GM21390 (cell line): ENCODE data around the gene ILF2.

Experiments
- ATAC-seq: cut with Tn5 transposase; IDR thresholded peaks from one replicate; pipeline ENCODE4 v1.9.1; 2021; ENCODE audit not compliant: unreplicated experiment

The ILF2 gene

DNA sequence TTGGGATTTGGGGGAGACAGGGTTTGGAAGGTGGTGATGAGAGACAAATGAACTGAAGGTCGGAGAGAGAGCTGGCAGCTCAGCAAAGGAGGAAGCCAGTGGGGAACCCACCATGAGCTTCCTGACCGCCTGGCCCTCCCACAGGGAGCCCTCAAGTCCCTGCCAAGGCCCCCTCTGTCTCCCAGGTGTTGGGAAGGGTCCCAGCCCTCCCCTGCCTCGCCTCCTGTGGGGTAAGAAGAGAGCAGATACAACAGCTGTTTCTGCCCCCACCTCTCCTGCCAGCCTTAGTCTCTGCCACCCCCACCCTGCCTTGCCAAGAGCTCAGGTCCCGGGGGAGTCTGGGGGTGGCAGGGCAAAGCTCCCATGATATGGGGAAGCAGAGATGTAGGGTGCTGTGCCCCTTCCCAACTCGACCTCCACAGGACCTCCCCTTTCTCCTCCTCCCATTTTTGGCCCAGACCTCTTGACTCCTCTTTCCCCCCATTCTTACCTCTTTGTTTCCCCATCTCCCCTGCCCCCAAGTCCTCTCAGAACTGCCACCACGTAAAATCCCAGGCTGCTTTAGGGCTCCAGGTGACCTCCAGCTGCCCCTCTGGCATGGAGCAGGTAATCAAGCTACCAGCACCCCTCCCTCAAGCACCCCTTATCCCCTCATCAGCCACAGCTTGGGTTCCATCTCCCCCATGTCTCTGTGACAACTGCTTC is 42.0 kb downstream of the ILF2 start:
- no peak for ATAC-seq

DNA sequence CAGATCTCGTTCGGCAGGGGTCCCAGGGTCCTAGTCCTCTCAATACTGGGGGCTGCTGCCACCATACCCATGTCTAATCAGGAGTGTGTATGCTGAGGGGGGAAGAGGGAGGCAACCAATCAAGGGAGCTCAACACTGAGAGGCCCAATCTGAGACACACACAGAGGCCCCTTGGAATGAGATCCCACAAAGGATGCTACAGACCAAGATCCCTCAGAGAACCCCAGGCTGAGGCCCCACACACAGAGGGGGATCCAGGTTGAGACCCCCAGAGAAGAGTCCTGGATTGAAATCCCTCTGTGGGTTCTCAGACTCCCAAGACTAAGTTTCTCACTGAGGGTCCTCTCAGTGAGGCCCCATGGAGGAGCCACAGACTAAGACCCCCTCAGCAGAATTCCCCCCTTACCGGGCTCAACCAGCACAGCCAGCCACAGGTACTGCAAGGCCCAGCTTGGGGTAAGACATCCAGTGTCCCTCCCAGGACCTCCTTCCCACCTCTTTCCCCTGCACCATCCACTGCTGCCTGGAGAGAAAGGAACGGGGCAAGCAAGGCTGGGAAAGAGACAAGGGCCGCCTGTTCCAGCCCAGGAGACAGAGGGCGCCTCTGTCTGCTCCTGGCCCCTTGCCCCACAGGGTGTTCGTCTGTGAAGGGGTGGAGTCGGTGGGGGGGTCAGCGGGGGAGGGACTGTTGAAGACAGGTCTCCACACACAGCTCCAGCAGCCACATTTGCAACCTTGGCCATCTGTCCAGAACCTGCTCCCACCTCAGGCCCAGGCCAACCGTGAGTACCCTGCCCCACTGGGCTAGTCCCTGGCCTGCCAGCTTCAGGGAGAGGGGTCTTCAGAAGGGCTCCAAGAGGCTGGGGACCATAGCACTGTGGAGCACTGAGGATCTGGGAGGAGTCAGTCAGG is 42.8 kb downstream of the ILF2 start, which contains the start of gene S100A1:
Gene S100A1 (plus strand): TSS at position 720 of the 912 bp plus-strand sequence. CDS start 2,088 bp downstream, outside the sequence.
- no peak for ATAC-seq

DNA sequence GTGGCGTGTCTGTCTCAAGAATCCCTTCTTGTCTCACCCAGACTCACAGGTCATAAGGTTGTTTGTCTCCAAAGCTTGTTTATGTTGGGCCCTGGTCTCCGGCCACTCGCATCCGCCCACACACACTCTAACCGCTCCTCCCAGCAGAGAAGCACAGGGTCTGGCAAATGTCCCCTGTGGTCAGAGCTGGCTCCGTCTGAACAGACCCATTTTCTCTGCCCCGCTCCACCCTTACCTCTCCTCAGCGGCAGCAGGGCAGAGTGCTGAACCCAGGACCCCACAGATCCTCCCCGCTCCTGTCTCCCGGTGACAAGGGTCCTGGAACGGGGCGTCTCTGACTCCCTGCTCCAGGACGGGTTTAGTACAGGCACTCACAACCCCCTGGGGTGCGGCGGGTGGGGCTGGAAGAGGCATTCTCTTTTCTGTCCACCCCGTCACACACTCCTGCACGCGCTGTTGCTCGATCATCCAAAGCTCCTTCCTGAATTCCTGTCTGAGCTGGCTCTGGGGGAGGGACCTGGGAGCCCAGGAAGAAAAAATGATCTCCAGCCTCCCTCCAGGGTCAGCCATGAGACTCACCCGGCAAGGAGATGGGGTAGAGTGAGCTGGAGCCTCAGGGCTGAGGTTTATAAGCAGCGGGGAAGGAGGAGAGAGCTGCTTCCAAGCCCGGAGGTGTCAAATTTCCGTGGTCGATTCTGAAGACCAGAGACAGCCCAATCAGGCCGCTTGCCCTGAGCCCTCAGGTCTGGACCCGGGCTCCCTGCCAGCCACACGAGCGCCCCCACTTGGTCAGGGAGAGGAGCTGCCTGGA is 43.7 kb downstream of the ILF2 start, which contains the start of gene S100A13:
Gene S100A13 (minus strand): TSS at position 602 of the 811 bp plus-strand sequence. CDS start 1,033 bp downstream, outside the sequence.
- ATAC-seq: no peak

DNA sequence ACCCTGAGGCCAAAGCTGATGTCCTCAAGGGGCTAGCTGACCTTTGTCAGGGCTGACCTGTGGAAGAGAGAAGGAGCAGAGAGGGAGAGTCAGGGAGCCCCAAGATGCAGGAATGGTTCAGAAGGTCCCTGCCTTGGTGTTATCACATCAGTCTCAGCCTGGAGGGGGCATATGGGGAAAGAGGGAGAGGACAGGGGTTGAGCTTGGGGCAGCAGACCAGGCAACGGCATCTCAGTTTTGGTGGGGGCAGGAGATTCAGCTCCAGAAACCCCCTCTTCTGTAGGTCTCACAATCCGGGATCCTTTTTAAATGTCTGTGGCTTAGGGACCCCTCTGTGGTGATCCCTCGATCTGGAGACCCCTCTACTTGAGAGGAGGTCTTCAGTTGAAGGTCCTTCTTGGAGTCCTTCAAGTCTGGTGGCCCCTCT is 44.3 kb downstream of the ILF2 start:
- ATAC-seq: no peak

DNA sequence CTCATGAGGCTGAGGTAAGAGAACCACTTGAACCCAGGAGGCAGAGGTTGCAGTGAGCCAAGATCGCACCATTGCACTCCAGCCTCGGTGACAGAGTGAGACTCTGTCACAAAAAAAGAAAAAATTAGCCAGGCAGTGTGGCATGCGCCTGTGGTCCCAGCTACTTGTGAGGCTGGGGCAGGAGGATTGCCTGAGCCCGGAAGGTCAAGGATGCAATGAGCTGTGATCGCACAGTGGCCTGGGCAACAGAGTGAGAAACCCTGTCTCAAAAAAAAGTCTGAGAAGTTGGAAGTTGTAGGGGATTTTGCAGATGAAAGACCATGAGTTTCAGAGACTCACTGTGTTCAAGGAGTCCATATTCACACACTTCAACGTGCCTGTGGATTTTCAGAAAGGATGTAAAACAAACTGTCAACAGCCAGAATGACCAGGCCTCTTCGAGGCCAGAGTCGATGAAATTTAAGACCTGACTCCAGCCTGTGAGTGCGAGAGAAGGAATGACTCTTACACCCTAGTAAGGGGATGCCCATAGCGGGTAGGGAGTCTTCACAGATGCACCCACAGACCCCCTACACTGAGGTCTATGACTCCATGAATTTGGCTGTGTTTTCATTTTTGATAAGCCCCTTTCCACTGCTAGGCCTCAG is 45.7 kb downstream of the ILF2 start:
- ATAC-seq: no peak

DNA sequence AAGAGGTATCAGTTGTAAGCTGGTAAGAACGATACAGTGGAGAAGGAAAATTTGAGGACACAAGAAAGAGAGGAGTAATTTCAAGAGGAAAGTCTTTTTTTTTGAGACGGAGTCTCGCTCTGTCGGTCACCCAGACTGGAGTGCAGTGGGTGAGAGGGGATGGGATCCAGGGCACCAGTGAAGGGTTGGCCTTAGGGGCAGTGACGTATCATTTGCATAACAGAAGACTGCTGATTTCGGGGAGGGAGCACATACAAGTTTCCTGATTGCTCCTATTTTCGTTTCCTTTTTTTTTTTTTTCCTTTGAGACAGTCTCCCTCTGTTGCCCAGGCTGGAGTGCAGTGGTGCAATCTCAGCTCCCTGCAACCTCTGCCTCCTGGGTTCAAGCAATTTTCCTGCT is 47.7 kb downstream of the ILF2 start:
- no peak for ATAC-seq

DNA sequence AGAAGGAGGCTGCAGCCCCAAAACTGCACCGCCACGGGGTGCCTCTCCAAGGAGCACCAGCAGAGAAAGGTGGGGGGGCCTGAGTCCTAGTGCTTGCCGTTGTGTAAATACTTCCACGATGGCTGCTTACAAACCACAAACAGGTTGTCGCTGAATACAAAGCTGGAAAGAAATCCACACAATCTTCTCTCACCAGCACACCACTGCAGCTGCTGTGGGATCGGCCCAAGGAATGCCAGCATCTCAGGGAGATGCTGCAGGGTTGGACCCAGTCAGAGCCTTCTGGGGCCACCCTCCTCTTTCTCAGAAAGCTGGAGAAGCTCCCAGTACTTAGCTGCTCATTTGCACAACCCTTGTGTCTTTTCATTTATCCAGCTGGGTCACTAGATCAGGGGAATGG is 51.6 kb downstream of the ILF2 start:
- no peak for ATAC-seq

DNA sequence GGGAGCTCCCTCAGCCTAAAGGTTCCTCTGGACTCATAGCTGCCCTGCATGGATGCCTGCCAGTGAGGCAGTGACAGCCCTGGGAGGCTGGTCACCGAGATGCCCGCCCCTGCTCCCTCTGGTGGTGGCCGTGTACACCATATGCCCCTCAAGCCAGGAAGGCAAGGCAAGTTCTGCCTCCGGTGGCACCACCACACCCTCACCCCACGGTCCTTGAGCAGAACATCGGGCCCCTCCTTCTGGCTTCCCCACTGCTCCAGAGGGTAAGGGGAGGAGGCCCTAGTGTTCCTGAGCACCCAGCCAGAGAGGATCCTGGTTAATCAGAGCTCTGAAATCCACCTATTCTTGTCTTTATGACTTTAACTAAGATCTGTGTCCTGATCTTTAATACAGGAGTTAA is 53.1 kb downstream of the ILF2 start:
- ATAC-seq: no peak

DNA sequence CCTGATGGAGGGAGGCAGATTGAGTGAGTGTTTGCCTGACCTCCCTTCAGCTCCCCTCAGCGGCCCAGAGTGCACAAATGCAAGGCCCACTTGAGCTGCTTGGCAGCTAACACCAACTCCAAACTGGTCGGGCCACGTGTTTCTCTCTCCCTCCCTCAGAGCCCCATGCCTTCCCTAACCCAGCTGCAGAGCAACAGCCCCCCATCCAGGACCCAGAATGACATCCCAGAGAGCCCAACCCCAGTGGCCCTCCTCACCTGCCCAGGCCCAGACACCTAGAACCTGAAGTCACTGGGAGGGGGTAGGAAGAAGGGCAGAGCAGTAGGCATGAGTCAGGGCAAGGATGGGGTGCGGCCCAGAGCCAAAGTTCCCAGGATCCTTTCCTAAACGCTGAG is 53.9 kb downstream of the ILF2 start:
- ATAC-seq: no peak

DNA sequence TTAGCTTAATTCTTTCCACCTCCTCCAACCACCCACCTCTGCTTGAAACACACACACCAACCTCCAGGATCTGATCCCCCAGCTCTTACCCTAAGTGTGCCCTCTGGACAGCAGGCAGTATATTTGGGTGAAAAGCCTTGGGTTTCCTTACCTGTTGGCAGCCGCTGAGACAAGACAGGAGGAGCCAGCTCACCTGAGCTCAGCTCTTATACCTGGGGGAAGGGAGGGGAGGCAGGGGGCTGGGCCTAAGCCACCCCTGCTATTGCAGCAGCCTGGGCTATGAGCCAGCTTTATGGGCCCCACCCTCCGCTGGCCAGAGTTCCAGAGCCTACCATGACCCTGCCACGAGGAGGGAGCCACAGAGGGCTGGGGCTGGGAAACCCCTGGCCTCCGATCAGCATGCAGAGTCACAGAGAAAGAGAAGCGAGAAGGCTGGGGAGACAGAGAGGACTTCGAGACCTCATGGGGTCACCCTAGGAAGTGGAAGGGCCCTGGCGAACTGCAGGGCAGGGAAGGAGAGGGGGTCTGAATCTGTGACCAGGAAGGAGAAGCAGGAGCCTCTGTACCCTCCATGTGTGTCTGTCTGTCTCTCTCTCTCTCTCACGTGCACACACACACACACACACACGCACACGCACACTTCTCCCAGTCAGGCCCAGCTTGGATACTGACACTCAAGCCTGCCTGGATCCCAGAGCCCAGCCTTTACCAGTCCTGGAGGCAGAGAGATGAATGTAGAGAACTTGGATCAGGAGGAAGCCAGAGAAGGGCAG is 54.5 kb downstream of the ILF2 start, which contains the start of gene S100A14:
Gene S100A14 (minus strand): TSS at position 182 of the 773 bp plus-strand sequence. CDS start 467 bp downstream, outside the sequence.
- no peak for ATAC-seq

DNA sequence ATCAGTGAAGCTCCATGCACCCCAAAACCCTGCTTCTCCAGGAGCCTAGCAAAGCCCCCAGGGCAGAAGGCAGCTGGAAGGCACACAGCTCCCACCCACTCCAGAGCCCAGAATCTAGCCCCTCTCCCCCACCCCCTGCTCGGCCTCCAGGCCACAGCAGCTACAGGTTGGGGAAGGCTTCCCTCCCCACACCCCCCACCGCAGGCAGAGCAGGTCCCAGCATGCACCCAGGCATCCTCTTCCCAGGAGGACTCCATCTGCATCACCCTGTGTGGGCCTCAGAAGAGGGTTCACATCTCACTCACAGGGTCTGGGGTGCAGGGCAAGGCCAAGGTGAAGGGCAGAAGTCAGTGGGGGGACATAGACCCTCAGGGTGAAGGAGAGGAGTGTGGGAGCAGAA is 55.4 kb downstream of the ILF2 start:
- no peak for ATAC-seq

DNA sequence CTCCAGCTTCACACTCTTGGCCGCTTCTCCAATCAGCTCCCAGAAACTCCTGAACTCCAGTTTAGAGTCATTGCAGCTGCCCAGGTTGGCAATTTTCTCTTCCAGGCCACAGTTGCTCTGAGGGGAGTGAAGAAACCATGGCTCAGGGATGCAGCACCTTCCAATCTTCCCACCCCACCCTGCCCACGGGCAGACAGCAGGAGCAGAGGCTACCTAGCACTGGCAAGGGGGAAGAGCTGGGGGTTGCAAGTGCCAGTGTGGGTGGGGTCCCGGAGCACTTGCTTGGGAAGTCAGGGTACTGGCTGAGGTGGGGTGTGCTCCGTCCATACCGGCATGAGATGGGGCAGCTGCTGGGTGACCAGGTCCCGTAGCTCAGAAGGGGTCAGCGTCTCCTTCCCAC is 55.9 kb downstream of the ILF2 start:
- ATAC-seq: no peak

DNA sequence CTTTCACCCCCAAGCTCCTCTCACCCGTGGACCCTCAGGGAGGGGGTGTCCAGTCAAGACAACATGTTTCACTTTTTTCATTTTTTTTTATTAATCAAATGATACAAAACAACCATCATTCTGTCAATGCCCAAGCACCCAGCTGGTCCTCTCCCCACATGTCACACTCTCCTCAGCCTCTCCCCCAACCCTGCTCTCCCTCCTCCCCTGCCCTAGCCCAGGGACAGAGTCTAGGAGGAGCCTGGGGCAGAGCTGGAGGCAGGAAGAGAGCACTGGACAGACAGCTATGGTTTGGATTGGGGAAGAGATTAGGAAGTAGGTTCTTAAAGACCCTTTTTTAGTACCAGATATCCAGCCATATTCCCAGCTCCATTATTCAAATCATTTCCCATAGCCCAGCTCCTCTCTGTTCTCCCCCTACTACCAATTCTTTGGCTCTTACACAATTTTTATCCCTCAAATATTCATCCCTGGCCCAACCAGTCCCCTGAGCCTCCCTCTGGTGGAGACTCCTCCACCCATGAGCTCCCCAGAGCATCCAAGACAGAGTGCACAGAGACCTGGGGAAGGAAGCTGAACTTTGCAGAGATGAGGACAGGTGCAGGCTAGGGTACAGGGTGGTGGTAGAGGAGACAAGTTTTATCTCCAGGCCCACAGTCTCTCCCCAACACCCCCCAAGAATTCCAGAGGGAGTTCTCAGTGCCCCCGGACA is 56.4 kb downstream of the ILF2 start:
- ATAC-seq: no peak

DNA sequence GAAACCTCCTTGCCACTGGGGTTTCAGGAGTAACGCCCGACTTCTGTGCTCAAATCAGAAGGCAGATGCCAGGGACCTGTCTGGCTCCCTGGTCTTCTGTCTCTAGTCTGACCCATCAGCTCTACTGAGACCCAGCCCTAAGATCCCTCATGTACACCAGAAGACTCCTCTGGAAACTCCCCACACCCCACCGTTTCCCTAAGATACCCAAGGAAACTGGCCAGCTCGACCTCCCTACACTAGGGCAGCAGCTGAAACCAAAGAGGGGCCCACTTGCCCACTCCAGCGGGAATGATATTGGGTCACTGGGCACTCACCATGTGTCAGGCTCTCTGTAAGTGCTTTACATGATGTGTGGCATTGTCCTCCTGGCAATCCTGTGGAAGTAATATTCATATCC is 57.4 kb downstream of the ILF2 start:
- no peak for ATAC-seq

DNA sequence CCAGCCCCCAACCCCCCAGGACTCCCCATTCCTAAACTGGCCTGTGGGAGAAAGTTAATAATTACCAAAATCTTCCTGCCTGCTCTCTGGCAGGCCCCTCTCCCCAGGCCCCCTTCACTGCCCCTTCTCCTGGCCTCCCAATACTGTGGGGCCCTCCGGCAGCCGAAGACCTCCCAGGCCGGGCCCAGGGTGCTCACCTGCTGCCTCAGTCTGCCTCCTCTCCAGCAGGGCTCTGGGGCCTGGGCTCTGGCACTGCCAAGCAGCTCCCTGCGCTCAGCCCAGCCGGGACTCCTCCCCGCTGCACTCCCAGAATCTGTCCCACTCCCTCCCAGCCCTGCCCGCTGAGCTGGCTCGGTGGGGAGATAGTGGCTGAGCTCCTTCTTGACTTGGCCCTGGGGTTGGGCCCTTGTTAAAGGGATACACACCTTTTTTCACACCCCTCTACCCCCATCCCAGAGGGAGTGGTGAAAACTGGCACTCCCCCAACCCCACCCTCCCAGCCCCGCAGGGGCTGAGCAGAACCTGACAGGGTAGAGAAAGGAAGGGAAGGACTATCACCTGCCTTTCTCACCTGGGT is 58.0 kb downstream of the ILF2 start, which contains the start of gene S100A16:
Gene S100A16 (minus strand): TSS at position 383 of the 577 bp plus-strand sequence. CDS start 4,986 bp downstream, outside the sequence.
- no peak for ATAC-seq

DNA sequence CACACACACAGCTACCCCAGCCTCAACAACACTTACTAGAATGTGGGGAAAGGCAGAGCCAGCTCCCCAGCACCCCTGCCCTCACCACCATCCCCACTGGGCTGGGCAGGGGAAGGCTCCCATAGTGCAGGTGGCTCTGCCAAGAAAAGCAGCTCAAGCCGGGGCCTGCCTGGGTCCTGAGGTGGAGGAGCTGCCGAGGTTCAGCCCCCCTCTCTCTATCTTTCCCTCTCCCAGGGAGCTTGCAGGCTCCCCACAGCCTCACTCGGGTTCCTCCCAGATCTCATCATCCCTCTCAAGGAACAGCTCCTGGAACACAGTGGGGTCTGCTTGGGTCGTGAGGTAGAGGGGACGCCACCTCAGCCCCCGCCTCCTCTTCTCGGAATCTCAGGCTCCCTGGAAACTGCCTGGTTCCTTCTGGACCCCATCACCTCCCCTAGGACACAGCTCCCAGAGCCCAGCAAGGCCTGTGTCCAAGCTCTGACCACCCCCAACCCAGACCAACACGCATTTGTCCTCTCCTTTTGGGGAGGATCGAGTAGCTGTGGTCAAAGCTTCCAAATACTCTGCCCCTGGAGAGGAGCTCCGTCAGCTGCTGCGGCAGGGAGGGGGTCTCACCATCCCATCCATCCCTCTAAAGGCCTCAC is 58.6 kb downstream of the ILF2 start:
- no peak for ATAC-seq
